ENCODE results near the gene CSF1. TPM values are rescaled to one million over a fixed set of nuclear protein-coding genes. Genes with fewer than 3 reads are reported as not detected.

CSF1 gene
- total RNA-seq (2014; rRNA removed; shearing (Covaris generic)) = 6.9 and 8.3 TPM in 2 replicates

GRCh38 chr1:109910123-109910962 lies at the start of gene CSF1:
Gene CSF1, plus strand, starts transcription at chr1:109910849. Its CDS starts 175 bp downstream, at chr1:109911024.

Other genes with a start within 250 kb of the CSF1 start
- gene GSTM2, start 242.8 kb upstream of the CSF1 start, total RNA-seq (2014; rRNA removed; shearing (Covaris generic)) = 2.9 and 5.3 TPM in 2 replicates
- gene GSTM1, start 223.0 kb upstream of the CSF1 start, total RNA-seq (2014; rRNA removed; shearing (Covaris generic)) = 10.0 and 19.7 TPM in 2 replicates
- gene GSTM5, start 198.6 kb upstream of the CSF1 start, total RNA-seq (2014; rRNA removed; shearing (Covaris generic)) = not detected in 2 replicates
- 20.8 and 31.4 TPM in 2 replicates for gene GSTM3, start 169.8 kb upstream of the CSF1 start, total RNA-seq (2014; rRNA removed; shearing (Covaris generic))
- not detected in 2 replicates for gene EPS8L3, start 146.9 kb upstream of the CSF1 start, total RNA-seq (2014; rRNA removed; shearing (Covaris generic))
- 43.0 and 45.4 TPM in 2 replicates for gene AHCYL1, start 73.9 kb downstream of the CSF1 start, total RNA-seq (2014; rRNA removed; shearing (Covaris generic))
- gene STRIP1, start 123.8 kb downstream of the CSF1 start, total RNA-seq (2014; rRNA removed; shearing (Covaris generic)) = 35.8 and 39.9 TPM in 2 replicates
- not detected in 2 replicates for gene ALX3, start 159.8 kb downstream of the CSF1 start, total RNA-seq (2014; rRNA removed; shearing (Covaris generic))
- 0.61 TPM in 1 of 2 replicates, not detected in the other for gene UBL4B, start 201.6 kb downstream of the CSF1 start, total RNA-seq (2014; rRNA removed; shearing (Covaris generic))
- gene SLC6A17, start 239.6 kb downstream of the CSF1 start, total RNA-seq (2014; rRNA removed; shearing (Covaris generic)) = 0.13 and 0.26 TPM in 2 replicates